Measurements from ENCODE around the gene TNFRSF19.

Gene TNFRSF19

GRCh38 chr13:23722726-23723453, 152.7 kb downstream of the TNFRSF19 start:
- no peaks in the 10 kb centered on the region for H3K27me3 ChIP-seq (ENCODE audit: control insufficient read depth, insufficient read depth, low read length)
- peaks cover 14% of the 10 kb centered on the region for H3K4me1 ChIP-seq (ENCODE audit: control insufficient read depth, insufficient read depth, low read length)
- no peaks in the 10 kb centered on the region for H3K36me3 ChIP-seq (ENCODE audit: control insufficient read depth, insufficient read depth, low read length)
- no peak overlapping the region for H3K27ac ChIP-seq (ENCODE audit: low read depth, low read length)
- no peaks in the 10 kb centered on the region for H3K9me3 ChIP-seq (ENCODE audit: control insufficient read depth, insufficient read depth, low read depth, low read length)
- H3K9ac ChIP-seq (ENCODE audit: low read length) = no peak overlapping the region
- no peak overlapping the region for H3K4me3 ChIP-seq (ENCODE audit: low read depth, low read length)

GRCh38 chr13:23723471-23723870, 153.3 kb downstream of the TNFRSF19 start:
- no peaks in the 10 kb centered on the region for H3K27me3 ChIP-seq (ENCODE audit: control insufficient read depth, insufficient read depth, low read length)
- H3K36me3 ChIP-seq (ENCODE audit: control insufficient read depth, insufficient read depth, low read length) = no peaks in the 10 kb centered on the region
- H3K9ac ChIP-seq (ENCODE audit: low read length) = no peak overlapping the region
- no peaks in the 10 kb centered on the region for H3K9me3 ChIP-seq (ENCODE audit: control insufficient read depth, insufficient read depth, low read depth, low read length)
- H3K4me1 ChIP-seq (ENCODE audit: control insufficient read depth, insufficient read depth, low read length) = peaks cover 14% of the 10 kb centered on the region
- H3K27ac ChIP-seq (ENCODE audit: low read depth, low read length) = no peak overlapping the region
- no peak overlapping the region for H3K4me3 ChIP-seq (ENCODE audit: low read depth, low read length)

- H3K4me1 ChIP-seq (ENCODE audit: control insufficient read depth, insufficient read depth, low read length) = peaks cover 14% of the 10 kb centered on the region
- no peaks in the 10 kb centered on the region for H3K27me3 ChIP-seq (ENCODE audit: control insufficient read depth, insufficient read depth, low read length)
- H3K4me3 ChIP-seq (ENCODE audit: low read depth, low read length) = no peak overlapping the region
- no peak overlapping the region for H3K9ac ChIP-seq (ENCODE audit: low read length)
- H3K27ac ChIP-seq (ENCODE audit: low read depth, low read length) = no peak overlapping the region
- no peaks in the 10 kb centered on the region for H3K9me3 ChIP-seq (ENCODE audit: control insufficient read depth, insufficient read depth, low read depth, low read length)
- no peaks in the 10 kb centered on the region for H3K36me3 ChIP-seq (ENCODE audit: control insufficient read depth, insufficient read depth, low read length)
Observed at GRCh38 chr13:23724196-23724970, 154.2 kb downstream of the TNFRSF19 start.
